ENCODE measurements around the gene XRRA1.

Gene XRRA1

DNA sequence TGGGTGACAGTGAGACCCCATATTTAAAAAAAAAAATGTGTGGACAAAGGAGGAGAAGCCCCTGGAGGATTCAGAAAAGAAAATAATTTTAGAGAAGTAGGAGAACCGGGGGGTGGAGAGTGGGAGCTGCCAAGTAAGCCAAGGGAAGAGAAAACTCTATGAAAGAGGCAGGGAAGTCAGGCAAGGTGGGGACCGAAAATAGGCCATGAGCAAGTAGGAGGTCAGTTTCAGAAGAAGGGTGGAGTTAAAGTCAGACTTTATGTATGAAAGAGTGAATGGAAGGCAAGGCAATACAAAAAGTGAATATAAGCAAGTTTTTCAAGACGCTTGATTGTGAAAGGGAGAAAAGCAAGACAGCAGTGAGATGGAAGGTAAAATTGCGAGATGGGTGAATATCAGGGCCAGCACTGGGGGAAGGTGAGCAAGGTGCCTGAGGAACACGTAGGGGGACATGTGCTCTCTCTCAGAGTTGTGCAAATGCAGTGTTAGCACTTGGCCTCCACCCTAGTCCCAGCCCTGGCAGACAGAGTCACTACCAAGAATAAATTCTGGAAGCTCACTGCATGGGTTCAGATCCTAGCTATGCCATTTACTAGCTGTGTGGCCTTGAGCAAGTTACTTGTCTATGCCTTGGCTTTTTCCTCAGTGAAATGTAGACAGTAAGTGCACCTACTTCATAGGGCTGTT lies 6.7 kb downstream of the XRRA1 start:
- POLR2A ChIA-PET, result no interaction called here
- CTCF ChIA-PET, result interaction anchor here (0.7 to 1.9 kb wide), 2 partner anchors 12 to 1055 kb away, joined by 4 to 6 read pairs; no protein-coding TSS in a partner anchor
- TF ChIP-seq ELF4 (IDR thresholded peaks at IDR 0.05), result no peak
- TF ChIP-seq ZNF384 (IDR thresholded peaks at IDR 0.05), result no peak
- TF ChIP-seq FOXK2 (IDR thresholded peaks at IDR 0.05), result no peak
- no peak for TF ChIP-seq SP1 (IDR thresholded peaks at IDR 0.05)
- TF ChIP-seq CTBP1 (IDR thresholded peaks at IDR 0.05; ENCODE audit: borderline replicate concordance), result no peak
- no peak for TF ChIP-seq BHLHE40 (IDR thresholded peaks at IDR 0.05; ENCODE audit: borderline replicate concordance)
- TF ChIP-seq LEF1 (IDR thresholded peaks at IDR 0.05; ENCODE audit: borderline replicate concordance), result no peak
- TF ChIP-seq HDGF (IDR thresholded peaks at IDR 0.05; ENCODE audit: borderline replicate concordance), result no peak
- no peak for TF ChIP-seq L3MBTL2 (conservative IDR thresholded peaks at IDR 0.05)
- no peak for TF ChIP-seq FOXA1 (IDR thresholded peaks at IDR 0.05)
- no peak for TF ChIP-seq PKNOX1 (IDR thresholded peaks at IDR 0.05)
- no peak for TF ChIP-seq SUZ12 (IDR thresholded peaks at IDR 0.05)
- TF ChIP-seq NFRKB (IDR thresholded peaks at IDR 0.05), result no peak
- TF ChIP-seq FOXM1 (IDR thresholded peaks at IDR 0.05; ENCODE audit: borderline replicate concordance), result no peak
- TF ChIP-seq ARNT (IDR thresholded peaks at IDR 0.05), result no peak
- no peak for TF ChIP-seq TARDBP (IDR thresholded peaks at IDR 0.05)
- no peak for DNase-seq (ENCODE audit: extremely low spot score)

DNA sequence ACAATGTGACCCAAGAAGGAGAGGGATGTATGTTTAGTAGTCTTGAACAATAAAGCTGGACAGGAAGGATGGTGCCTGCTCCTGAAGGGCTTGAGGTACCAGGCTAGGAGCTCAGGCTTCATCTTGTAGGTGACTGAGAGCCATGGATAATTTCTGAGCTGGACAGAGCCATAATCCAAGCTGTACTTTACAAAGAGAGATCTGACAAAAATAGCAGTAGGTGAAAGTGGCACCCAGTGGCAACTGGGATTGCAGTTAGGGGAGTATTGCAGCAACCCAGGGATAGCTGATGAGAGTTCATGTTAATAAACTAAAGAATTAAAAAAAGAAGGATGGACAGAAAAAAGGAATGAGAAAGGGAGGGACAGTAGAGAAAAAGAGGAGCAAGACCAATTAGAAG lies 7.4 kb downstream of the XRRA1 start:
- DNase-seq (ENCODE audit: extremely low spot score), result no peak
- ChIA-PET CTCF (interaction anchor here (0.7 to 1.9 kb wide), 3 partner anchors 11 to 1054 kb away, joined by 3 to 6 read pairs (median 4); no protein-coding TSS in a partner anchor), POLR2A (no interaction called here)
- TF ChIP-seq CTBP1 (IDR thresholded peaks at IDR 0.05; ENCODE audit: borderline replicate concordance) (no peak), SUZ12 (IDR thresholded peaks at IDR 0.05) (no peak), TARDBP (IDR thresholded peaks at IDR 0.05) (no peak), NFRKB (IDR thresholded peaks at IDR 0.05) (no peak), ZNF384 (IDR thresholded peaks at IDR 0.05) (no peak), FOXM1 (IDR thresholded peaks at IDR 0.05; ENCODE audit: borderline replicate concordance) (no peak), LEF1 (IDR thresholded peaks at IDR 0.05; ENCODE audit: borderline replicate concordance) (no peak), ELF4 (IDR thresholded peaks at IDR 0.05) (no peak), FOXA1 (IDR thresholded peaks at IDR 0.05) (no peak)

GRCh38 chr11:74937696-74938475 lies 11.0 kb downstream of the XRRA1 start:
- ChIA-PET CTCF (interaction anchor here (0.8 kb wide), 1 partner anchor 85 kb away, joined by 3 read pairs; no protein-coding TSS in a partner anchor), POLR2A (no interaction called here)
- no peak for TF ChIP-seq SP1 (IDR thresholded peaks at IDR 0.05)
- no peak for TF ChIP-seq NFRKB (IDR thresholded peaks at IDR 0.05)
- TF ChIP-seq L3MBTL2 (conservative IDR thresholded peaks at IDR 0.05), result no peak
- TF ChIP-seq FOXM1 (IDR thresholded peaks at IDR 0.05; ENCODE audit: borderline replicate concordance), result no peak
- DNase-seq (ENCODE audit: extremely low spot score), result no peak

DNA sequence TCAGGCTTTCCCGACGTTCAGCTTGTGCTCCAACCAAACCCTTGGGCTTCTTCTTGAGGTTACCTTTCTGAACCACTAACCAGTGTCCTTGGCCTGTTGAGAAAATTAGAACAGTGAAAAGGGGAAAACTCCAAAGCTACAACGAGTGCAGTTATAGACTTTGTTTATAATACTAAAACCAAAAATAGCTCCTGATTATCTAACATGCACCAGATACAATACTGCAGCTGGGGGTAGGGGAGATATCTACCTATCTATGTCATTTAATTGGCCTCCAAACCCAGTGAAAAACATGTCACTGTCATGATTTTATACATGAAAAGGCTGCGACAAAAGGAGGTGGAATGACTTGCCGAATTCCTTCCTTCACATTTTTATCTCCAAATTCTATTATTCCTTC lies 11.9 kb downstream of the XRRA1 start:
- CTCF ChIA-PET, result no interaction called here
- DNase-seq (ENCODE audit: extremely low spot score), result no peak
- TF ChIP-seq ARNT (IDR thresholded peaks at IDR 0.05) (no peak), ELF4 (IDR thresholded peaks at IDR 0.05) (no peak), BHLHE40 (IDR thresholded peaks at IDR 0.05; ENCODE audit: borderline replicate concordance) (no peak), FOXK2 (IDR thresholded peaks at IDR 0.05) (no peak), ZNF384 (IDR thresholded peaks at IDR 0.05) (no peak), NFRKB (IDR thresholded peaks at IDR 0.05) (no peak), FOXA1 (IDR thresholded peaks at IDR 0.05) (no peak), FOXM1 (IDR thresholded peaks at IDR 0.05; ENCODE audit: borderline replicate concordance) (no peak), PKNOX1 (IDR thresholded peaks at IDR 0.05) (no peak), SP1 (IDR thresholded peaks at IDR 0.05) (no peak), L3MBTL2 (conservative IDR thresholded peaks at IDR 0.05) (no peak), LEF1 (IDR thresholded peaks at IDR 0.05; ENCODE audit: borderline replicate concordance) (no peak), HDGF (IDR thresholded peaks at IDR 0.05; ENCODE audit: borderline replicate concordance) (no peak), CTBP1 (IDR thresholded peaks at IDR 0.05; ENCODE audit: borderline replicate concordance) (no peak)
- POLR2A ChIA-PET, result no interaction called here

DNA sequence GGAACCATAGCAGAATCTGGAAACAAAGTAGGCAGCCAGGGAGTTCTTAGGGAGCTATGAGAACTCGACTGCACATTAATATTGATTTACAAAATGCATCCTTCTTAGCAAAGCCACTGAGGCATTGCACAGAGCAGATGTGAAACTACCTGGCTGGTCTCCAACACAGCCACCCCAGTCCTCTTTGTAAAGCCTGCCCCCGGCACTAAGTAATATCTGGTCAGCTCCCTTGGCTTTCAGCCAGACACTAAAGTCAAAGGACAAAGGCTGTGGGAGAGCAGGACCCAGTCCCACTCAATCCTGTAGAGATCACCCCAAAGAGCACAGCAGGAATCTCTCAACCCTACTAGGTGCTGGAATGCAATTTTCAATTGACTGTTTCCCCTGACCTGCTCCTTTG lies 12.8 kb downstream of the XRRA1 start:
- ChIA-PET CTCF (no interaction called here), POLR2A (no interaction called here)
- DNase-seq (ENCODE audit: extremely low spot score), result no peak
- TF ChIP-seq SP1 (IDR thresholded peaks at IDR 0.05) (no peak), PKNOX1 (IDR thresholded peaks at IDR 0.05) (no peak), FOXA1 (IDR thresholded peaks at IDR 0.05) (no peak), L3MBTL2 (conservative IDR thresholded peaks at IDR 0.05) (no peak), TARDBP (IDR thresholded peaks at IDR 0.05) (no peak), LEF1 (IDR thresholded peaks at IDR 0.05; ENCODE audit: borderline replicate concordance) (no peak), SUZ12 (IDR thresholded peaks at IDR 0.05) (no peak), NFRKB (IDR thresholded peaks at IDR 0.05) (no peak), FOXM1 (IDR thresholded peaks at IDR 0.05; ENCODE audit: borderline replicate concordance) (no peak), ZNF384 (IDR thresholded peaks at IDR 0.05) (no peak), HDGF (IDR thresholded peaks at IDR 0.05; ENCODE audit: borderline replicate concordance) (no peak), ARNT (IDR thresholded peaks at IDR 0.05) (no peak), ELF4 (IDR thresholded peaks at IDR 0.05) (no peak), BHLHE40 (IDR thresholded peaks at IDR 0.05; ENCODE audit: borderline replicate concordance) (no peak), FOXK2 (IDR thresholded peaks at IDR 0.05) (no peak), CTBP1 (IDR thresholded peaks at IDR 0.05; ENCODE audit: borderline replicate concordance) (no peak)
